Erythroblast (primary cell): ENCODE results near the gene RBM45.

Source experiments
- GATA1 ChIP-seq: IDR thresholded peaks from 2 replicates; pipeline ENCODE4 v1.6.1; 2011; ENCODE audit warnings: low read depth, mild to moderate bottlenecking, control low read depth, low read length, moderate library complexity
- POLR2A ChIP-seq: IDR thresholded peaks from 2 replicates; pipeline ENCODE4 v1.6.1; 2011; ENCODE audit warnings: mild to moderate bottlenecking, low read length

GRCh38 chr2:178082408-178083045 lies 29.7 kb upstream of the RBM45 start:
- TF ChIP-seq POLR2A = no peak
- no peak for TF ChIP-seq GATA1
